Mesendoderm (in vitro differentiated cells): ENCODE results near the gene ADIPOR1.

Experiments
- DNase-seq: peaks from one replicate; pipeline ENCODE4 v3.0.0; 2013
- H2AK5ac ChIP-seq: 2 replicates; pipeline ENCODE4 v1.6.1; 2013; ENCODE audit warnings: low read length, inconsistent platforms
- H2BK120ac ChIP-seq: 2 replicates; pipeline ENCODE4 v1.6.1; 2013; ENCODE audit warnings: low read depth, mild to moderate bottlenecking, low read length, moderate library complexity, mixed read lengths
- H2BK15ac ChIP-seq: replicated peaks from 2 replicates; pipeline ENCODE4 v1.6.1; 2013; ENCODE audit warnings: low read depth, mild to moderate bottlenecking, moderate library complexity
- H2BK5ac ChIP-seq: 2 replicates; pipeline ENCODE4 v1.6.1; 2013; ENCODE audit warnings: low read length, inconsistent platforms
- H3K18ac ChIP-seq: 2 replicates; pipeline ENCODE4 v1.6.1; 2013; ENCODE audit warnings: mild to moderate bottlenecking, low read length, mixed read lengths
- H3K23ac ChIP-seq: one replicate; pipeline ENCODE4 v1.6.1; 2013; ENCODE audit warnings: low read length
- H3K27ac ChIP-seq: 2 replicates; pipeline ENCODE4 v1.5.1; 2013; ENCODE audit warnings: low read depth, mild to moderate bottlenecking, inconsistent platforms, low read length, moderate library complexity
- H3K27me3 ChIP-seq: 2 replicates; pipeline ENCODE4 v1.6.1; 2013; ENCODE audit warnings: low read length, control low read depth, mild to moderate bottlenecking, inconsistent platforms; ENCODE audit not compliant: insufficient read depth, poor library complexity
- H3K36me3 ChIP-seq: 2 replicates; pipeline ENCODE4 v1.6.1; 2013; ENCODE audit warnings: low read length, inconsistent platforms; ENCODE audit not compliant: control insufficient read depth, insufficient read depth
- H3K4ac ChIP-seq: one replicate; pipeline ENCODE4 v1.6.1; 2013; ENCODE audit warnings: low read depth, mild to moderate bottlenecking, low read length, moderate library complexity
- H3K4me1 ChIP-seq: 2 replicates; pipeline ENCODE4 v1.6.1; 2013; ENCODE audit warnings: low read depth, low read length, inconsistent platforms; ENCODE audit not compliant: control insufficient read depth
- H3K4me2 ChIP-seq: 2 replicates; pipeline ENCODE4 v1.6.1; 2013; ENCODE audit warnings: low read length
- H3K4me3 ChIP-seq: 2 replicates; pipeline ENCODE4 v1.5.1; 2013; ENCODE audit warnings: mild to moderate bottlenecking, low read length
- H3K56ac ChIP-seq: one replicate; pipeline ENCODE4 v1.6.1; 2013; ENCODE audit warnings: low read length
- H3K79me1 ChIP-seq: 2 replicates; pipeline ENCODE4 v1.6.1; 2013; ENCODE audit warnings: low read length, inconsistent platforms
- H3K79me2 ChIP-seq: 2 replicates; pipeline ENCODE4 v1.6.1; 2013; ENCODE audit warnings: mild to moderate bottlenecking, low read length; ENCODE audit not compliant: control insufficient read depth, insufficient read depth
- H3K9ac ChIP-seq: 2 replicates; pipeline ENCODE4 v1.6.1; 2013; ENCODE audit warnings: low read length, inconsistent platforms
- H4K5ac ChIP-seq: one replicate; pipeline ENCODE4 v1.6.1; 2013; ENCODE audit warnings: low read length
- H4K8ac ChIP-seq: one replicate; pipeline ENCODE4 v1.6.1; 2013; ENCODE audit warnings: low read depth, mild to moderate bottlenecking, control low read depth, low read length, moderate library complexity
- WGBS: extraction: QIAGEN DNeasy Blood & Tissue Kit; methylation state at CpG from one replicate; pipeline ENCODE4 v1.1.7; 2013; ENCODE audit warnings: low lambda C conversion rate, missing lambda C conversion rate; ENCODE audit not compliant: insufficient coverage; ENCODE audit errors: extremely low coverage; 5-methylcytosine and 5-hydroxymethylcytosine counted together

The ADIPOR1 gene

GRCh38 chr1:202979459-202979858, 21.3 kb upstream of the ADIPOR1 start:
- Histone ChIP-seq H3K56ac (no peak overlapping the region), H3K9ac (no peak overlapping the region), H2BK15ac (no peak overlapping the region), H3K79me1 (no peaks in the 10 kb centered on the region), H3K27ac (no peak overlapping the region), H3K18ac (no peak overlapping the region), H3K4me1 (no peaks in the 10 kb centered on the region), H3K4ac (no peak overlapping the region), H2BK120ac (no peak overlapping the region), H2BK5ac (no peak overlapping the region), H4K5ac (no peak overlapping the region), H3K23ac (no peak overlapping the region), H4K8ac (no peak overlapping the region), H3K36me3 (no peaks in the 10 kb centered on the region), H3K4me3 (no peak overlapping the region), H3K79me2 (no peaks in the 10 kb centered on the region), H3K4me2 (no peak overlapping the region), H2AK5ac (no peak overlapping the region), H3K27me3 (no peaks in the 10 kb centered on the region)
- no peak for DNase-seq
- WGBS = no CpG with 5 or more reads among the region's 2 CpGs

GRCh38 chr1:202976633-202977032, 18.5 kb upstream of the ADIPOR1 start:
- no peak overlapping the region for H3K9ac ChIP-seq
- H3K36me3 ChIP-seq = no peaks in the 10 kb centered on the region
- no peak overlapping the region for H3K27ac ChIP-seq
- no peak overlapping the region for H2BK5ac ChIP-seq
- H3K79me2 ChIP-seq = no peaks in the 10 kb centered on the region
- no peak overlapping the region for H4K5ac ChIP-seq
- H3K4me3 ChIP-seq = no peak overlapping the region
- no peaks in the 10 kb centered on the region for H3K4me1 ChIP-seq
- H2BK120ac ChIP-seq = no peak overlapping the region
- H3K79me1 ChIP-seq = no peaks in the 10 kb centered on the region
- no peak overlapping the region for H3K4me2 ChIP-seq
- DNase-seq = no peak
- no peak overlapping the region for H3K4ac ChIP-seq
- H3K27me3 ChIP-seq = no peaks in the 10 kb centered on the region
- WGBS = no CpG with 5 or more reads among the region's 3 CpGs
- H3K56ac ChIP-seq = no peak overlapping the region
- H3K23ac ChIP-seq = no peak overlapping the region
- H2AK5ac ChIP-seq = no peak overlapping the region
- no peak overlapping the region for H2BK15ac ChIP-seq
- H3K18ac ChIP-seq = no peak overlapping the region
- no peak overlapping the region for H4K8ac ChIP-seq

GRCh38 chr1:202974856-202975255, 16.7 kb upstream of the ADIPOR1 start:
- Histone ChIP-seq H3K79me2 (no peaks in the 10 kb centered on the region), H4K8ac (no peak overlapping the region), H3K23ac (no peak overlapping the region), H3K36me3 (no peaks in the 10 kb centered on the region), H3K4ac (no peak overlapping the region), H2AK5ac (no peak overlapping the region), H3K27ac (no peak overlapping the region), H3K9ac (no peak overlapping the region), H3K79me1 (no peaks in the 10 kb centered on the region), H2BK5ac (no peak overlapping the region), H2BK15ac (no peak overlapping the region), H3K27me3 (no peaks in the 10 kb centered on the region), H3K4me1 (no peaks in the 10 kb centered on the region), H3K18ac (no peak overlapping the region), H3K4me2 (no peak overlapping the region), H3K56ac (no peak overlapping the region), H3K4me3 (no peak overlapping the region), H4K5ac (no peak overlapping the region), H2BK120ac (no peak overlapping the region)
- no CpG with 5 or more reads among the region's 3 CpGs for WGBS
- no peak for DNase-seq

GRCh38 chr1:202972046-202972445, 13.9 kb upstream of the ADIPOR1 start:
- Histone ChIP-seq H2BK120ac (no peak overlapping the region), H3K23ac (no peak overlapping the region), H4K5ac (no peak overlapping the region), H3K27me3 (no peaks in the 10 kb centered on the region), H2BK5ac (no peak overlapping the region), H2AK5ac (no peak overlapping the region), H3K27ac (no peak overlapping the region), H3K36me3 (no peaks in the 10 kb centered on the region), H3K4me3 (no peak overlapping the region), H3K4me2 (no peak overlapping the region), H3K79me1 (no peaks in the 10 kb centered on the region), H3K56ac (no peak overlapping the region), H3K79me2 (no peaks in the 10 kb centered on the region), H3K4ac (no peak overlapping the region), H2BK15ac (no peak overlapping the region), H4K8ac (no peak overlapping the region), H3K18ac (no peak overlapping the region), H3K9ac (no peak overlapping the region), H3K4me1 (no peaks in the 10 kb centered on the region)
- WGBS = no CpG with 5 or more reads among the region's 4 CpGs
- DNase-seq = no peak

GRCh38 chr1:202968895-202969295, 10.8 kb upstream of the ADIPOR1 start:
- no peak overlapping the region for H3K27ac ChIP-seq
- H3K4me3 ChIP-seq = no peak overlapping the region
- H3K4ac ChIP-seq = no peak overlapping the region
- H3K27me3 ChIP-seq = no peaks in the 10 kb centered on the region
- DNase-seq = peak; percentile 87
- H3K9ac ChIP-seq = no peak overlapping the region
- H3K4me1 ChIP-seq = peaks cover 5% of the 10 kb centered on the region
- H2BK120ac ChIP-seq = no peak overlapping the region
- WGBS = no CpG with 5 or more reads among the region's 5 CpGs
- H2BK5ac ChIP-seq = no peak overlapping the region
- H3K79me2 ChIP-seq = no peaks in the 10 kb centered on the region
- no peak overlapping the region for H4K8ac ChIP-seq
- H2BK15ac ChIP-seq = no peak overlapping the region
- H3K4me2 ChIP-seq = no peak overlapping the region
- H3K56ac ChIP-seq = no peak overlapping the region
- H3K36me3 ChIP-seq = no peaks in the 10 kb centered on the region
- H3K18ac ChIP-seq = no peak overlapping the region
- H3K23ac ChIP-seq = no peak overlapping the region
- no peak overlapping the region for H4K5ac ChIP-seq
- H2AK5ac ChIP-seq = no peak overlapping the region
- no peaks in the 10 kb centered on the region for H3K79me1 ChIP-seq

- Histone ChIP-seq H2AK5ac (no peak overlapping the region), H2BK120ac (no peak overlapping the region), H4K5ac (no peak overlapping the region), H2BK15ac (no peak overlapping the region), H3K79me2 (no peaks in the 10 kb centered on the region), H3K27me3 (no peaks in the 10 kb centered on the region), H3K4me1 (peaks cover 5% of the 10 kb centered on the region), H2BK5ac (no peak overlapping the region), H3K4me3 (no peak overlapping the region), H3K23ac (no peak overlapping the region), H3K18ac (no peak overlapping the region), H4K8ac (no peak overlapping the region), H3K36me3 (no peaks in the 10 kb centered on the region), H3K27ac (no peak overlapping the region), H3K4ac (no peak overlapping the region), H3K56ac (no peak overlapping the region), H3K79me1 (no peaks in the 10 kb centered on the region), H3K4me2 (no peak overlapping the region), H3K9ac (peak overlapping the region; percentile 64)
- no CpG with 5 or more reads among the region's 3 CpGs for WGBS
- DNase-seq = no peak
Measured at GRCh38 chr1:202968351-202968750, 10.2 kb upstream of the ADIPOR1 start.
